Tongue (tissue), 2 donors: ENCODE results near the gene MAG. TPM values are rescaled to one million over a fixed set of nuclear protein-coding genes. Genes with fewer than 3 reads are reported as not detected.

ENCODE experiments used
- DNase-seq: peaks from one replicate; pipeline ENCODE4 v3.0.0-alpha.2; 2015
- total RNA-seq: library from RNA; depleted of rRNA; stranded (reverse); fragments of >200 nt; gene quantifications from one replicate; pipeline ENCODE4 v1.2.3, GENCODE V29; 2014

Gene MAG
- total RNA-seq, 1 donor from 2014 or later = 2.3 TPM

GRCh38 chr19:35363001-35363590, 71.1 kb downstream of the MAG start:
- DNase-seq = no peak

Other genes starting within 250 kb of the MAG start
- 45.6 TPM for gene FXYD3, start 176.3 kb upstream of the MAG start, total RNA-seq
- gene LGI4, start 157.1 kb upstream of the MAG start, total RNA-seq = 7.6 TPM
- gene FXYD1, start 153.3 kb upstream of the MAG start, total RNA-seq = 44.2 TPM
- gene FXYD7, start 148.9 kb upstream of the MAG start, total RNA-seq = not detected
- gene FXYD5, start 137.4 kb upstream of the MAG start, total RNA-seq = 5.9 TPM
- not detected for gene FAM187B, start 63.4 kb upstream of the MAG start, total RNA-seq
- 26.5 TPM for gene LSR, start 43.2 kb upstream of the MAG start, total RNA-seq
- gene USF2, start 23.2 kb upstream of the MAG start, total RNA-seq = 52.7 TPM
- not detected for gene HAMP, start 9.6 kb upstream of the MAG start, total RNA-seq
- 7.4 TPM for gene CD22, start 37.0 kb downstream of the MAG start, total RNA-seq
- not detected for gene FFAR1, start 55.7 kb downstream of the MAG start, total RNA-seq
- gene FFAR3, start 66.3 kb downstream of the MAG start, total RNA-seq = not detected
- gene GPR42, start 78.9 kb downstream of the MAG start, total RNA-seq = not detected
- gene FFAR2, start 156.1 kb downstream of the MAG start, total RNA-seq = 15.6 TPM
- gene KRTDAP, start 198.3 kb downstream of the MAG start, total RNA-seq = 9.6 TPM
- 25.7 TPM for gene DMKN, start 221.5 kb downstream of the MAG start, total RNA-seq
- 15.6 TPM for gene SBSN, start 236.2 kb downstream of the MAG start, total RNA-seq
- gene GAPDHS, start 241.3 kb downstream of the MAG start, total RNA-seq = not detected